Esophagus squamous epithelium (tissue), 4 donors: ENCODE data around the gene SECISBP2L.

Source experiments
- CTCF ChIP-seq, 6 experiments: fragments of 450-650 bp in 4 of 6; fragments of 200-600 bp in 2 of 6; sonication (generic) in 2 of 6; IDR thresholded peaks; one replicate each; pipeline ENCODE4 v1.5.1; 2016 to 2019; ENCODE audit warnings: antibody characterized with exemption in 6 of 6, mild to moderate bottlenecking in 4 of 6, moderate library complexity in 4 of 6
- POLR2A ChIP-seq, 4 donors: fragments of 450-650 bp; IDR thresholded peaks; one replicate each; pipeline ENCODE4 v1.6.1; 2017; ENCODE audit warnings: antibody characterized with exemption in 4 of 4, mild to moderate bottlenecking in 4 of 4, moderate library complexity in 3 of 4

GRCh38 chr15:48968066-48968465, 78.2 kb downstream of the SECISBP2L start:
- no peak for TF ChIP-seq CTCF (IDR thresholded peaks at IDR 0.05)
- no peak for TF ChIP-seq POLR2A (IDR thresholded peaks at IDR 0.05)
